NCI-H2227 (cell line): ENCODE results near the gene NUP98.
"Not testable (repeated sequence)": the region's sequence is repeated elsewhere in the genome, so short reads cannot be mapped to it uniquely, and the experiment has no call there.

ENCODE experiments used
- DNase-seq: peaks from one replicate; lab custom pipeline; 2025; ENCODE audit not compliant: unreplicated experiment; lab: John Stamatoyannopoulos, UW

The NUP98 gene

DNA sequence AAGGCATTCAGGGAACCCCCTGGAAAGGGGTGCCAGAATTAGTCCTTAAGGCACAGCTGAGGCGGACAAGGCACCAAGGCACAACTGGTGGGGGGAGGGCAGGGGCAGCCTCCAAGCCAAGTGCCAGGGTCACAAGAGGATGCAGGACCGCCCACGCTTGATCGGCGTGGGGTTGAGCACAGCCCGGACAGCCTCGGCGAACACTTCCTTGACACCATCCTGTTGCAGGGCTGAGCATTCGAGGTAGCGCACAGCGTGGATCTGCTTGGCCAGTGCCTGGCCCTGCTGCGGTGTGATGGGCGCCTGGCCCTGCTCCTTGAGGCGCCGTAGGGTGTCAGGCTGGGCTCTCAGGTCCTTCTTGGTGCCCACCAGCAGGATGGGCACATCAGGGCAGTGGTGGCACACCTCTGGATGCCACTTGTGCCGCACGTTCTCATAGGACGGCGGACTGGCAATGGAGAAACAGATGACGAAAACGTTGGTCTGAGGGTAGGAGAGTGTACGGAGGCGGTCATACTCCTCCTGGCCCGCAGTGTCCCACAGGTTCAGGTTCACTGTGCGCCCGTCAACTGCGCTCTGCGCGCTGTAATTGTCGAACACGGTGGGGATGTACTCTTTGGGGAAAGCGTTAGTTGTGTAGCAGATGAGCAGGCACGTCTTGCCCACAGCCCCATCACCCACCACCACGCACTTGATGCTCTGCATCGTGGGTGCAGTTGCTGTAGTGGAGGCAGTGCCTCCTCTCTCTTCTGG is 30.3 kb upstream of the NUP98 start:
- DNase-seq, result no peak

DNA sequence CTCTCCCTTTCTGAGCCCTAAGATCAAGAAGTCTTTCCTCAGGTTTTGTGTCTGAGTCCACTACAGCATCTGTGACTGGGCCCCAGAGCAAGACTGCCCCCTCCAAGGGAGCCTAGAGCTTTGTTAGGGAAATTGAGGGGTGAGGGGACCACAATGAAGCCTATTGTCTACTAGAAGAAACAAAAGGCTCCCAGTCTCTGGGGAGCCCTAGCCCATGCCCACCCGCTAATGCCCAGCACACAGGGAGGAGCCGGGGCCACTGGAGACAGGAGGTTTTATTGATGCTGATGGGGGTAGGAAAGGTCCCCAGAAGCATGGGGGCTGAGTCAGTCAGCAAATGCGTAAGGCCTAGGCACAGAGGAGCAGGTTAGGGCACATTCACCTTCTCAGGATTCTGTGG is 29.4 kb upstream of the NUP98 start:
- no peak for DNase-seq

- DNase-seq, result no peak
Observed at GRCh38 chr11:3825473-3826154, 28.3 kb upstream of the NUP98 start.

DNA sequence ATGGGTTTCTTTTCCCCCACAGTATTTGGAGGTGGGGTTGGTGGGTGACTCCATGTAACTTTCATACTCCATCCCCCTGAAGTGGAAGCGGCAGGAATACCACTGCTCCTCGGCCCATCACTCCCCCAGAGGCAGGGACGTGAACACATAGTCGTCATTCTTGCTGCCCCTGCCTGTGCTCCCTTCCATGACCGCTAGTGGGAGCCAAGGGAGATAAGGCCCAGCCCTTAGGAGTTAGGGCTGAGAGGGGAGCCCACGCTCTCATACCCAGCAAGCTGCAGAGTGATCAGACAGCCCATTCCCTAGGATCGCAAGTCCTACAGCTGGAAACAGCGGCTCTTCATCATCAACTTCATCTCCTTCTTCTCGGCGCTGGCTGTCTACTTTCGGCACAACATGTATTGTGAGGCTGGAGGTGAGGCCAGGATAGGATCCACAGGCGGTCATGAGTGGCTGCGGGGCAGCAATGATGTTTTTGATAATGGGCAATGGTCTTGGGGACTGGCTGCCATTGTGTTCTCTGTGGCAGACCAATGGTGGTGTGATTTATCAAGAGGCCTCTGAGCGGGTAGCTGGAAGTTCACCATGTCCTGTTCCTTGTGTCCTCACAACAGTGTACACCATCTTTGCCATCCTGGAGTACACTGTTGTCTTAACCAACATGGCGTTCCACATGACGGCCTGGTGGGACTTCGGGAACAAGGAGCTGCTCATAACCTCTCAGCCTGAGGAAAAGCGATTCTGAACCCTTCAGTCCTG is 27.5 kb upstream of the NUP98 start:
- DNase-seq, result peak; percentile 60

- DNase-seq, result no peak
Observed at GRCh38 chr11:3823762-3824506, 26.6 kb upstream of the NUP98 start.

DNA sequence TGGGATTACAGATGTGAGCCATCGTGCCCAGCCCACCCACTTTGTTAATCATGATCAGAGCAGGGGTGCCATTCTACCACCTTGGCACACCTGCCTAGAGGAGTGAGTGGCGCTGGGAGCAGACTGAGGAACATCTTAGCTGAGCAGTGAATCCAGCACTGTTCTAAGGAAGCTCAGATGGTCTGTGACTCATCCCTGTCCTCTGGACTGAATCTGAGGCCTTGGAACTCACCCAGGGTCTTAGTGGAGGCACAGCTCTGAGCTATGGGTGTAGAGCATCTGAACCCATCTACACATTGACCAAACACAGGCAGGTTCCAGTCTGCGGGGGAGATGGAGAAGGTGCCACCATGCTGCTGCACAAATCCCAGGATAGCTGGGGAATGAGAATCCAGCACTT is 25.9 kb upstream of the NUP98 start:
- no peak for DNase-seq

DNA sequence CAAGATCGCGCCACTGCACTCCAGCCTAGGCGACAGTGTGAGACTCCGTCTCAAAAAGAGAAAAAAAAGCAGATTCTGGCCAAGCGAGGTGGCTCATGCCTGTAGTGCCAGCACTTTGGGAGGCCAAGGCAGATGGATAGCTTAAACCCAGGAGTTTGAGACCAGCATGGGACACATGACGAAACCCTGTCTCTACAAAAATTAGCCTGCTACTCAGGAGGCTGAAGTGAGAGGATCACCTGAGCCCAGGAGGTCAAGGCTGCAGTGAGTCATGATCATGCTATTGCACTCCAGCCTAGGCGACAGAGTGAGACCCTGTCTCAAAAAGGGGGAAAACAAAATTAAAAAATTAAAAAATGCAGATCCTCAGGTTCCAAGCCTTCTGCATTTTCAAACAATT is 25.0 kb upstream of the NUP98 start:
- no peak for DNase-seq

DNA sequence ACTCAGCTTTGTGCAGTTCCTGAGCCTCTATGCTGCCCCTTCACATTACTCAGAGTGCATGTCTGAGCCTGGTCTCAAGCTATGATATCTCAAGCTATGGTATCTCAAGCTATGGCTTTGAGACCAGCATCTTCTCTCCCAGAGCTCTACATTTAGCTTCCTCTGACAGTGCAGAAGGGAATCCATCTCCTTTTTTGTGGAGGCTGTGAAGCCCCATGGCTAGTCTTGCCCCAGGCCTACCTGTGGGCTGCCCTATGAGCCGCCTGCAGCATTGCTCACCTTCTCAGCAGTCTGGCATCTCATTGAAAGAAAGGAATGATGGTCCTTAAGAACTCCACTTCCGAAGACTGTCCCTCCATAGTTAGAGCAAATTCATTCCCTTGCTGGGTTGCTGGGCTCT is 23.6 kb upstream of the NUP98 start:
- DNase-seq, result no peak

DNA sequence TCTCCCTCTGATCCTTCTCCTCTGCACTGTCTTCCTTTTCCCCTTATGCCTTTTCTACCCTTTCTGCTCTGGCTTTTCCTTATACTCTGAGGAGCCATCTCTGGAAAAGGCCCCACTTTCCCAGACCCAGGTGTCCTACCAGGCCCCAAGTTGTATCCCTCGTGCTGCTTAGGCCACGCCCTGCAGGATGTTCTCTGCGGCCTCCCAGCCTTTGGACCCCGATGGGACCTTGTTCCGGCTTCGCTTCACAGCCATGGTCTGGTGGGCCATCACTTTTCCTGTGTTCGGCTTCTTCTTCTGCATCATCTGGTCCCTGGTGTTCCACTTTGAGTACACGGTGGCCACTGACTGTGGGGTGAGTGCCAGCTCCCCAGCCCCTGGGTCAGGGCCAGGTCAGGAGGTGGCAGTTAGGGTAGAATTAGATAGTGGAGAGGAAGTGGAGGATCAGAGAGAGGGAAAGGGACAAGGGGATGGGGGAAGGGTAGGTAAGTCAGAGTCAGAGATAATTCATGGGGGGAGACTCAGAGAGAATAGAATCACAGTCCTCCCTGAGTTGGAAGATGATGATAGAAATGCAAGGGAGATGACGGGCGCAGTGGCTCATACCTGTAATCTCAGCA is 19.9 kb upstream of the NUP98 start:
- DNase-seq, result no peak

- DNase-seq, result no peak
Observed at GRCh38 chr11:3816673-3817072, 19.3 kb upstream of the NUP98 start.

- DNase-seq, result no peak
Observed at GRCh38 chr11:3815845-3816244, 18.5 kb upstream of the NUP98 start.

GRCh38 chr11:3814832-3815231 is 17.5 kb upstream of the NUP98 start:
- DNase-seq, result not testable (repeated sequence)

GRCh38 chr11:3810951-3811350 is 13.6 kb upstream of the NUP98 start:
- DNase-seq, result no peak

DNA sequence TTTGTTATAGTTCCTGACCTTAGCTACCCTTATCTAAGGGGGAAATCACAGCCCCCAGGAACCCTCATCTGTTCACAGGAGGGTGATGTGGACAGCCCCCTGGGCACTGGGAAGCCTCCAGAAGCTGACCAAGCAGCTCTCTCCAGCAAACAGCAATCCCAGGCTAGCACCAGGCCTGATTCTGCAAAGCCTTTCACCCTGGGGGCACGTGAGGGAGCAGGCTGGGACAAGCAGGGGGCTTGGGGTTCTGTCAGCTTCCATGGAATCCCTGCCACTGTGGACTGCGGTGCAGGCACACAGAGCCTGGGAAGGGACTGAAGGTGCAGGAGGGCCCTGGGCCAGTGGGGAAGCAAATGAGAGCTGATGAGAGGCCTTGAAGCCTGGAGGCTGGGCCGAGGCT is 13.1 kb upstream of the NUP98 start:
- no peak for DNase-seq

GRCh38 chr11:3809624-3809928 is 12.2 kb upstream of the NUP98 start:
- no peak for DNase-seq

- DNase-seq, result peak; percentile 60
Observed at GRCh38 chr11:3808861-3809623, 11.7 kb upstream of the NUP98 start.

- peak; percentile 83 for DNase-seq
Observed at GRCh38 chr11:3807909-3808860, 10.8 kb upstream of the NUP98 start, which contains the start of gene PGAP2. TSS of gene PGAP2 (plus strand) at chr11:3808560. CDS start at chr11:3811260, 2,700 bp downstream.

DNA sequence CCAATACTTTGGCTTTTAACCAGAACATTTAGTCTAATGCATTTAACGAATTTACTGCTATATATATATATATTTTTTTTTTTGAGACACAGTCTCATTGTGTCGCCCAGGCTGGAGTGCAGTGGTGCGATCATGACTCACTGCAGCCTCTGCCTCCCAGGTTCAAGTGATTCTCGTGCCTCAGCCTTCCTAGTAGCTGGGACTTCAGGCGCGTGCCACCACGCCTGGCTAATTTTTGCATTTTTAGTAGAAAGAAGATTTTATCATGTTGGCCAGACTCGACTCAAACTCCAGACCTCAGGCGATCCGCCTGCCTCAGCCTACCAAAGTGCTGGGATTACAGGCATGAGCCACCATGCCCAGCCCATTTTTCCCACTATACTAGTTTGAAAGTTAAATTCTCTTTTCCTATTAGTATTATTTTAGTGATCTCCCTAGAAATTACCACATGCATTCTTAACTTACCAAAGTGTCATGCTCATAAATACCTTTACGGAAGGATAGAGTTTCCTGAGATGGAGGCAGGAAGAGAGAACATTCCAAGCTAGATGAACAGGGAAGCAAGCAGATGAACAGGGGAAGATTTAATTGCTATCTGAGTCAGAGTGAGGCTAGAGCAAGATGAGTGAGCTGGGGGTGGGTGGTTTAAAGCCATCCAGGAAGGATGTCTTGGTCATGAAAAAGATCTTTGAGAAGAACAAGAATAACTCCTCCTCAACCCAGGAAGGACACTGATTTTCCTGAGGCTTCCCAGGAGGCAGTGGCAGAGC is 6.6 kb upstream of the NUP98 start:
- no peak for DNase-seq
